Measurements from ENCODE around the gene RORB. TPM values are rescaled to one million over a fixed set of nuclear protein-coding genes. Genes with fewer than 3 reads are reported as not detected.

The RORB gene
- total and polyA plus RNA-seq, 8 donors: 0.08 to 0.92 (median 0.55) TPM; not detected in 1

- H3K9me3 ChIP-seq: no peaks in the 10 kb centered on the region
- H3K36me3 ChIP-seq: no peaks in the 10 kb centered on the region
- intact Hi-C loops (cut with DNase I; ENCODE audit: low total_unique reads): no loop called here
- H3K4me3 ChIP-seq: no peak overlapping the region
- 85 to 91% (median 88%) methylated on average over 4 of the region's 4 CpGs for WGBS, 5 donors
- no peak overlapping the region for H3K27ac ChIP-seq
- no peak for DNase-seq
- H3K27me3 ChIP-seq: no peaks in the 10 kb centered on the region
- H3K4me1 ChIP-seq: no peaks in the 10 kb centered on the region
- TF ChIP-seq EP300 (IDR thresholded peaks at IDR 0.05) (no peak), CTCF (IDR thresholded peaks at IDR 0.05) (no peak), POLR2A (IDR thresholded peaks at IDR 0.05) (no peak), POLR2AphosphoS5 (IDR thresholded peaks at IDR 0.05) (no peak)
Observed at GRCh38 chr9:74513221-74513620, 16.1 kb downstream of the RORB start.

GRCh38 chr9:74517188-74517587 lies 20.1 kb downstream of the RORB start:
- Histone ChIP-seq H3K27me3 (no peaks in the 10 kb centered on the region), H3K4me3 (no peak overlapping the region), H3K9me3 (no peaks in the 10 kb centered on the region), H3K27ac (no peak overlapping the region), H3K36me3 (no peaks in the 10 kb centered on the region), H3K4me1 (no peaks in the 10 kb centered on the region)
- TF ChIP-seq EP300 (IDR thresholded peaks at IDR 0.05): no peak
- TF ChIP-seq POLR2AphosphoS5 (IDR thresholded peaks at IDR 0.05): no peak
- TF ChIP-seq POLR2A (IDR thresholded peaks at IDR 0.05): no peak
- no peak for TF ChIP-seq CTCF (IDR thresholded peaks at IDR 0.05)
- no peak for DNase-seq
- intact Hi-C loops (cut with DNase I; ENCODE audit: low total_unique reads): no loop called here
- 81 to 86% (median 83%) methylated on average over 4 of the region's 4 CpGs for WGBS, 5 donors

- DNase-seq: no peak
- Histone ChIP-seq H3K36me3 (no peaks in the 10 kb centered on the region), H3K27ac (no peak overlapping the region), H3K9me3 (no peaks in the 10 kb centered on the region), H3K27me3 (no peaks in the 10 kb centered on the region), H3K4me1 (no peaks in the 10 kb centered on the region), H3K4me3 (no peak overlapping the region)
- TF ChIP-seq POLR2A (IDR thresholded peaks at IDR 0.05) (no peak), POLR2AphosphoS5 (IDR thresholded peaks at IDR 0.05) (no peak), EP300 (IDR thresholded peaks at IDR 0.05) (no peak), CTCF (IDR thresholded peaks at IDR 0.05) (no peak)
- 88 to 93% (median 90%) methylated on average over 9 of the region's 9 CpGs for WGBS, 5 donors
- intact Hi-C loops (cut with DNase I; ENCODE audit: low total_unique reads): no loop called here
Observed at GRCh38 chr9:74519419-74519818, 22.3 kb downstream of the RORB start.

GRCh38 chr9:74521009-74521408 lies 23.9 kb downstream of the RORB start:
- TF ChIP-seq POLR2A (IDR thresholded peaks at IDR 0.05): no peak
- TF ChIP-seq POLR2AphosphoS5 (IDR thresholded peaks at IDR 0.05): no peak
- no peak for TF ChIP-seq CTCF (IDR thresholded peaks at IDR 0.05)
- no peak for TF ChIP-seq EP300 (IDR thresholded peaks at IDR 0.05)
- H3K9me3 ChIP-seq: no peaks in the 10 kb centered on the region
- no peaks in the 10 kb centered on the region for H3K27me3 ChIP-seq
- no peaks in the 10 kb centered on the region for H3K4me1 ChIP-seq
- WGBS, 5 donors: 43 to 67% (median 57%) methylated on average over 1 of the region's 1 CpG
- H3K27ac ChIP-seq: no peak overlapping the region
- DNase-seq: peak in 1 of 2 donors; percentile 6
- intact Hi-C loops (cut with DNase I; ENCODE audit: low total_unique reads): no loop called here
- H3K36me3 ChIP-seq: no peaks in the 10 kb centered on the region
- no peak overlapping the region for H3K4me3 ChIP-seq
